HUDEP-2 (cell line): ENCODE results near the gene TBC1D7.

Source experiments
- DNase-seq, 76 experiments: peaks; one replicate each; lab custom pipeline; 2025; ENCODE audit not compliant: unreplicated experiment in 76 of 76; lab: John Stamatoyannopoulos, UW

TBC1D7 gene

DNA sequence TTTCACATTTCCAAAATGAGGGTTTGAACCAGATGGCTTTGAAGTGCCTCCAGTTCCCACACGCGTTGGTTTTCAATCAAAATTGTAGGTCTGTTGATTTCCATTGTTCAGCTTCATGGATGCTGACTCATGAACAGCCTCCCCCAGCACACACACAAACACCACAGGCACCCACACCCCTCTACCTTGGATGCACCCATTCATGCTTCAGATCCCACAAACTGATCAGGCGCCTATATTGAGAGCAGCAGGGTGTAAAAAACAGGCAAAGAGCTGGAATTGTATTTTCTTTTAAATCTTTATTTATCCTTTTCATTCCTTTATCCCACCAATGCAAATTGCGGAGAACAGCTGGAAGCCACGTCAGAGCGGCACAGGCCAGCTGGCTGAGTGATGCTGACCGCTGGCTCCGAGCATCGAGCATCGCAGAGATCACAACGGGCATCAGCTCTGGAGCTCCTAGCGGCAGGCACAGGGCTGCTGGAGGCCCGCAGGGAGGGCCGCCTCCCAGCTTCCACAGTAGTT lies 29.3 kb upstream of the TBC1D7 start:
- no peak for DNase-seq

DNA sequence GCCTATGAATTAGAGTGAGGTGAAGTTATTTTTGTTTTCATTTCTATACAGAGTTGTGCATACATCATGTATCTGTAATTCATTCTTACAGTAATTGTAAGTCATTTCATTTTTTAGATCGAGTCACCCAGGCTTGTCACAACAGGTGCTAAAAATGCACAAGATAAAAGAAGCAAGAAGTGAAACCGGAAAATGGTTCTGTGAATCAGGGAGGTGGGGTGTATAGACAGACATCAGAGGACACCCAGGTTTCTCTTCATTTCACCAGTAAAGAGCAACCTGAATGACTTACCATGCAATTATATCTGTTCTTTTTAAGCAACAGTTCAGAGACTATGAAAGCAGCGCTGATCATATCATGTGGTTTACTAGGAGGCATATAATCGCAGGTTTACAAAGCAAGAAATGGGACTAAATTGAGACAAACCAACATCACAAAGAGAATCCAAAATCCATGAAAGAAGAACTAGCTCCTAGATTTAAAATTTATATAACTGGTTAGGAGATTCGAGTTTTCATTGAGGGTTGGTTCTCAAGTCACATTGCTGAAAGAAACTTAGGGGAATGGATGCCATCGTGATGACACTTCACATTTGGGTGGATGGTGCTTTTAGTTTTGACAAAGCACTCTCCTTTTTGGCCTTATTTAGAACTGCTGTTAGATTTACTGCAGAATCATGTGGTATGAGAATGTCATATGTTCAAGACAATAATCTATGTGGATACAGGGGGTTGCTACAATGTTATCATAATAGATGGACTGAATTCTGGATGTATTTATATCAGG lies 27.9 kb upstream of the TBC1D7 start:
- no peak for DNase-seq

DNA sequence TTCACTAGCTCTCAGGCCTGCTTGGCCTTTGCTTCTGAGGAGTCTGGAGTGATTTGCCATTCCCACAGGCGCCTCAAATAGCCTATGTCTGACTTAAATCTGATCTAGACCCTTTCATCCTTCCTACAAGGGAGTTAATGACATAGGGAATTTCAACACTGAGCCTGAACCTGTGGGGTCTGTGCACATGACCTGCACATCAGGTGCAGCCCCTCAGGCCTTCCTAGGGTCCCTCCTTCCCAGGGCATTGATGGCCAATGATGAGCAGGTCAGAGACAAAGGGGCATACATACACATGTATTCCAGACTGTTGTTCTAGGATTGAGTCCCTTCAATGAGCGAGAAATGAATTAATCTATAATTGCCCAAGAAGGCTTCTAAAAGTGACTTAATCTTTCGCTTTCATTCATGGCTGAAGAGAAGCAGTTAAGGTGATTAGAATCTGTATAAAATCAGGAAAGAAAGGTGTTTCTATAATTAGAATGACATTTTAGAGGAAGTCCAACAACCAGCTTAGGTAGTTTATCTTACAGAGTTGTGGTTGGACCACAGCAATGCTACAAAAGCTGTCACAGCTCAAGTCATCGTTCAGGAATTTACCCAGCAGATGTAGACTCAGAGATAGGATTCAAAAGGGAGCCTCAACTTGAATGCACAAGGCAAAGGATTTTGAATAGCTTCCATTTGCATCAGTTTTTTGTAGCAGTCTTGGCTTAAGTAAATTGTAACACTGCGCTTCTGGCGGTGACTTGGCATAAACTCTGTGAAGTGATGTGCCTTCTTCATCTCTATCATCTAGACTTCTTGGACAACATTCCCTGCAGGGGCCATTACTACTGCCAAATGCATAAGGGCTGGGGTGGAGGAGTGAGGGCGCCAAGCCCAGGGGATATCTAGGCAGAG lies 27.0 kb upstream of the TBC1D7 start:
- DNase-seq, result peak in 4 of 76 experiments; percentile 12 to 35 (median 24)

DNA sequence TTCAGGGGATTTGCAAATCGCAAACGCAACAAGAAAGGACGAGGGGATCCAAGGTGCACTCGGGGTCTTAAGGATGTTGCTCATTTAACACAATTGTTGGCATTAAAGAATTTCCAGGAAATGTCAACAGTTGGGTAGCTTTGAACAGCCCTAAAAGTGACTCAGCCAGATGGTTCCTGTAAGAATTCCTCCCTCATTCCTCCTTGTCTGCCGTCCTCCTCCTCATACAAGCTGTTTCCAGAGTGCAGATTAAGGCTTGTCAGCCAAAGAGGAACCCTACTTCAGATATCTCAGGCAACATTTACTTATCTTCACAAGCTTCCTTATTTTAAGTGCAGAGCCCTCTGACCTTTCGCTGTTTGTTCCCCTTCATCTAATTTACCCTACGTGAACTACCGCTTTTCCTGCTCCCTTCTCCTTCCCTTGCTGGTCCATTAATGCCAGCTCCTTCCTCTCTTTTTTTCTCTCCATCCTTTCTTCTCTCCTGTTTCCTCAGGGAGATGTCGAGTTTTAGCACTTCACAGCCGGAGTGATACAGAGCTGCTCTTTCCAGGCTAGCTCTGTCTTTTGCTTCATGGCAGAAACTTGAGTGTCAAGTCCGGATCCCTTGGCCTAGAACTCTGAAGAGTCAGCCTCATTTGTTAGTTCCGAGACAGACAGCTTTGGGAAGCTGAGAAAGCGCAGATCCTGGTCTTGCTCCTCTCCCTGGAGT lies 26.1 kb upstream of the TBC1D7 start:
- peak in 2 of 76 experiments; percentile 13 to 20 for DNase-seq

DNA sequence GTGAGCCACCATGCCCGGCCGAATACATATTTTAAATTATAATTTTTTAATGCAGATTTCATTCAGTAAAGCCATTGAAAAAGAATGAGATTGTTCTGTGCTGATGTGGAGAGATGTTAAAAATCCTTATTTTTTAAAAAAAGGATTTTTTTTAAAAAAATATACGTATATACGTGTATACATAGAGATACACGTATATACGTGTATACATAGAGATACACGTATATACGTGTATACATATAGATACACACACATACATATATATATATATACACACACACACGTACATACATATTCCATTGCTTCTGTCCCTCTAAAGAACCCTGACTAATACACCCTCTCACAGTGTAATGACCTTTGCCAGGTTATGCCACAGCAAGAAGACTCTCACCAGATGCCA lies 23.8 kb upstream of the TBC1D7 start:
- no peak for DNase-seq

DNA sequence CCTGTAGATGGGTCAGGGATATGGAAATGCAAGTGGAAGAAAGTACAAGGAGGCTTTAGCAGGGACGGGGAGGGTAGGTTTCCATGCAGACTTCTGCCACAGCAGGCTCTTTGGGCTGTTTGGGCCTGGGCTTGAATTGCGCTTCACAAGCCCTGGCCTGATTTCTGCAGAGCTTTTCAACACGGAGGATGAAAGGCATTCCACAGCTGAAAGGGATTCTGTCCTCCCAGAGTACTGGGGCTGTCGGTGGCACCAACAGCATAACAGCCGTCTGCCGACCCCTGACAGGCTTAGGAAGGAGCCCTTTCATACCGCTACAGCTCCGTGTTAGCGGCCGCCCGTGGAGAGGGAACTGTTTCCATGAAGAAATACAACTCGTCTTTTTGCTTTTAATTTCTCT lies 22.9 kb upstream of the TBC1D7 start:
- DNase-seq, result no peak

DNA sequence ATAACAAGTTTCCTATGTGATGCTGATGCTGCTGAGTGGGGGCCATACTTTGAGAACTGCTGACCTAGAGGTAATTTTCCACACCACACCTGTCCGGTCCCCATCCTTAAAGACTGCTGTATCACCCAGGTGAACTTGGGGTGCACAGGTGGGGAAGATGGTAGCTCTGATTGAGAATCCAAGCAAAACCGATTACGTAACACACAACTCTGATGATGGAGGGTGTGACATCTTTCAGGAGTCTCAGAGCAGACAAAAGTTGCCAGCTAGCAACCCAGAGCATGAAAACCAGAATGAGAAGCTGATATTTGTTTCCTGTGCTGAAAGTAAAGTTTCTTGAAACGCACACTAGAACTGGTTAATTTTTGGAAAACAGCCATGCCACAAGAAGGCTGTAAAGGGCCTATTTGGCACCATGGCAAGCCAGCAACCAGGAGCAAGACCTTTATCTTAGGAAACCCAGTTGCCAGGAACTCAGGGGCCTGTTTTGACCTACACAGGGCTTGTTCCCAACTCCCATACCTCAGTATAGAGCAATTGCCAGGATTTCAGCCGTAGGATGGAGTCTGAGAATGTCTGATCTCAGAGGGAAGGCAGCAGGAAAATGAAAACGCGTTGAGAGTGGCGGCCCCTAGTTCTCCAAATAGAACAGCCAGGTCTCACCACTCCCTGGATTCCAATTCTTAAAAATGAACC lies 21.6 kb upstream of the TBC1D7 start:
- DNase-seq, result no peak

DNA sequence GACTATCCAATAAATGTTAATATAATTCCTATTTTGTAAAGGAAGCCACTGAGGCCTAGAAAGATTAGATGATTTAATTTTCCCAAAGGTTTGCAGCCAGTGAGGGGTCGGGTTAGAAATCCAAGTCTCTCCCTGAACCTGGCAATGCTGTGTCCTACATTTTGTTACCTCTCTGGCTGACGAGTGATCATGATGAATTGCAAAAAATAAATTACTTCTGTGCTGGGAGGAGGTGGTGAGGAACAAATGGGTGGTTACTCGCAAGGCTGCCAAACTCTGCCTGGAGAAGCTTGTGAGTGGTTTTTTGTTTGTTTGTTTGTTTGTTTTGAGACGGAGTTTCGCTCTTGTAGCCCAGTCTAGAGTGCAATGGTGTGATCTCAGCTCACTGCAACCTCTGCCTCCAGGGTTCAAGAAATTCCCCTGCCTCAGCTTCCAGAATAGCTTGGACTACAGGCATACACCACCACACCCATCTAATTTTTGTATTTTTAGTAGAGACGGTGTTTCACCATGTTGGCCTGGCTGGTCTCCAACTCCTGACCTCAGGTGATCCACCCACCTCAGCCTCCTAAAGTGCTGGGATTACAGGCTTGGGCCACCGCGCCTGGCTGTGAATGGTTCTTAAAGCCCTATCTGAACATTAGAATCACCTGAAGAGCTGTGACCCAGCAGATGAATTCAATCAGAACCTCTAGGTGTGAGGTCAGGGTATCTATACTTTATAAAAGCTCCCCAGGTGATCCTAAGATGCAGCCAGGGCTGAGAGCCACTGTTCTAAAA lies 20.2 kb upstream of the TBC1D7 start:
- DNase-seq, result no peak

DNA sequence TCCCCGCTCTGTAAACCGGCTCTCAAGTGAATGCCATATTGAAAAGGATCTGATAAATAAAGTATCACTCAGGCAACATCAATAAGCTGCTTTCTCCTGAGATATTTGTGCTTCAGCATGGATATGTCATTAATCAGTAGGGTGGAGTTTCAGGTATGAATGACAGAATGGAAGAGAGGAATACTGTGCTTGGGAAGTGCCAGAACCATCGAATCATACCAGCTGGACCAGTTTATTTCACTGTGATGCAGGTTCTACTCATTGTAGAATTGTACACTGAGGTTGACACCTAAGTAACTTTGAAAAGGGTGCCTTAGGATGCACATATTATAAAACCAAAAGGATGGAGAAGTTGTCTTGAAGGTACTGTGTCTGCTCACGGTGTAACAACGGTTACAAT lies 17.9 kb upstream of the TBC1D7 start:
- DNase-seq, result no peak

DNA sequence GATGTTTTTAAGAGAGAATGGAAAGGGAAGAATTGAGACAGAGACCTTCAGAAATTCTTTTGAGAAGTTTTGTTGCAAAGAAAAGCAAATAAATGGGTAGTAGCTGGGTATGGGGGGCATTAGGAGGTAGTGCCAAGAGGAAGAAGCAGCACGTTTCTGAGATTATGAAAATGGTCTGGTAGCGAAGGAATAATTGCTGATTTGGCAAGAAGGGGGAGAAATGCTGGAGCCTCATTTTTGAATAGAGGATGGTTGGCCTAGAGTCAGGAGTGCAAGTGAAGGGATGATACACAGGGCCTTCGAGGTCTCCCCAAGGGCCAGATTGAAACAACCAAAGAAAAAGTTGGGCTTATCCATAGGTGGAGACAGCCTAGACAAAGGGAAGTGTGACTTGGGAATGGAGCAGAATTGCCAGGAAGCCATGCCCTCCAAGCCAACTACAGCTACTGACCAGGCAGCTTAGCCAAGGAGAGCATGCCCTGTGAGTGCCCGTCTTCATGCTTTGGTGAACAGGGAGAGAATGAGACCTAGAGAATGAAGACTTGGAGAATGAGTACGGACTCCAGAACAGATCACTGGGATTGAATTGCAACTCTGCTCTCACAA lies 14.2 kb upstream of the TBC1D7 start:
- no peak for DNase-seq

DNA sequence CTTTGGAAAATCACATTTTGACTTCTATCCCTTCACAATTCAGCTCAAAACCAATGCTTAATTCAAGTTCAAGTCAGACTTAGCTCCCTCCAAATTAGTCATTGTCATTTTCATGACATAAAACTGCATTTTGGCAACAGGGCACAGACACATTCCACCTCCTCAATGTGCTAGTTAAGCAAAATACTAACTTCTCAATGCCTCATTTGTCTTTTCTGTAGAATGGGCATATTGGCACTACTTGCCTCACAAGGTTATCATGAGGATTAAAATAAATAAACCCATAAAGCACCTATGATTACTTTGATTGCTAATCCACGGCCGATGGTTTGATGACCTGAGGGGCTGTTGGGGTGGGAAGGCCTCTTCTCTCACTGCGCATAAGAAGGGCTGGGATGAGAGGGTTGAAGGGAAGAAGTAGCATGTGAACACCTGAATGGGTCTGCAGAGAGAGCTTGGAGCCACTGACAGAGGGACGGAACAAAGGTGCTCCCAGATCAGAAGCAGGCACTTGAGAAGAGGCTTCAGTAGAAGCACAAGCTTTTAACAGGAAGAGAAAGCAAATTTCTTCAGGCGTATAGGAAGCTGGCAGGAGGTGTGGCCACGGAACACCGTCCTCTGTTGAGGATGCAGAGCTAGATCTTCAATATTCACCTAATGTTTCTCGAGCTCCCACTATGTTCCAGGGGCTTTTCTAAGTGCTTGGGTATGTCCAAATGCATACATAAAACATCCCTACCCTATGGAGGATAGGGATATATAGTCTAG lies 11.7 kb upstream of the TBC1D7 start:
- DNase-seq, result no peak

DNA sequence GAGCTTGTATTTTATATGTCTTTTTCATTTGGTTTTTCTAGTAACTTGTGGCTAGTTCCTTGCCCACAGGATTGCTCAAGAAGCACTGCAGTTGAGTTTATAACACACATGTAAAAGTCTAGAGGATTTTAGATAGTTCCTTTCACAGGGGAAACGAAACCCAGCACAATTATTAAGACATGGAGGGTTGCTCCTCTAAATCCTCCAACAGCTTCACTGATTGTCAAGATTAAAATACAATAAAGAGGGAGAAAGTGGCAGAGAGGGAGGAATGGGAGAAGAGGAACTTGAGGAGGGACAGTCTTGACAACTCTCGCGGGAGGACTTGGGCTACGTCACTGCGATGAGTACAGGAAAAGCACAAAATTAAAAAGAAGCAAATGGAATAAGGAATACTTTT lies 9.7 kb upstream of the TBC1D7 start:
- DNase-seq, result no peak

DNA sequence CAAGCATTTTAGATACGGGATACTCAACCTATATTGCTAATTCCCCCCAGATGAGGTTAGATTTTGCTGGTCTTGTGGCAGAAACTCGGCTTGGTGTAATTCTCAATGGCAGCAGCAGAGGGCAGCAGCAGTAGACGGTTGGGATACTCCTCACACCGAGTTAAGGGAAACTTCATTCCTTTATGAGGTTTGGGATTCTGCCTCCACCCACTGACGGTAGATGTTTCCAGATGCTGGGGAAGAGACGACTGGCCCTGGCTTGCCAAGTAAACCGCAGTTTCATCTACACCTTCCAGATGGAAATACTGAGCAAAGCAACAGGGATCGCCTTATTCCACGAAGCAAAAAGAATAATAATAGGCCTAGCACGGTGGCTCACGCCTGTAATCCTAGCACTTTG lies 8.2 kb upstream of the TBC1D7 start:
- DNase-seq, result peak in 69 of 76 experiments; percentile 19 to 88 (median 59)

DNA sequence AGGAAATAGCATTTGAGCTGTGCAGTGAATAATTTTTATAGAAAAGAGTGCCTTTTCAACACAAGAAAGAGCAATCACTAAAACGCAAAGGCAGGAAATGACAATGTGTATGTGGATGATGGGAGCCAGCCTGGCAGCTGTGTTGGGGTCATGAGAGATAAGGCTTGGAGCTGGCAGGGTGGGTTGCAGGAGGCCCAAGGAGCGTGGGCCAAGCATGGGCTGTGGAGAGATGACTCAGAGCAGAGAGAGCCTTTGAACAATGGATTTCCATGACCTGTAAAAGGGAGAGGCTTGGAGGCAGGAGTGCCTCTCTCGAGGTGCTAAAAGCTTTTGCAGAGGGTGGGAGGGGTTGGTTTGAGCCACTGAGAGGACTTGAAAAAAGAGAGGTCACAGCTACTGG lies 6.6 kb upstream of the TBC1D7 start:
- DNase-seq, result peak in 72 of 76 experiments; percentile 24 to 87 (median 68)

DNA sequence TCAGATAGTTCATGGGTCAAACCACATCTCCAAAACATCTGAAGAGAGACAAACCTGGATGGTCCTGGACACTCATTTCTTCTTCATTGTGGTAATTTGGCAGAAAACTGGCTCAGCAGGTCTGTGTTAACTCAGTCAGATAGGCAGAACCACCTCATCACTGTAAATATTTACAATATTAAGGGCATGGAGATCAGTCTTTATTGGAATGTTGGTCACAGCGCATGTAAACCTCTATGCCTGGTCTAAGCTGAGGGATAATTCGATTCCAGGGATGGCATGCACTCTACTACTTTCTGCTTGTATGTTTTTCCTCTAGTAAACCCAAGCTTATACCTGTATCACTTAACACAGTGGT lies 4.0 kb upstream of the TBC1D7 start:
- no peak for DNase-seq

DNA sequence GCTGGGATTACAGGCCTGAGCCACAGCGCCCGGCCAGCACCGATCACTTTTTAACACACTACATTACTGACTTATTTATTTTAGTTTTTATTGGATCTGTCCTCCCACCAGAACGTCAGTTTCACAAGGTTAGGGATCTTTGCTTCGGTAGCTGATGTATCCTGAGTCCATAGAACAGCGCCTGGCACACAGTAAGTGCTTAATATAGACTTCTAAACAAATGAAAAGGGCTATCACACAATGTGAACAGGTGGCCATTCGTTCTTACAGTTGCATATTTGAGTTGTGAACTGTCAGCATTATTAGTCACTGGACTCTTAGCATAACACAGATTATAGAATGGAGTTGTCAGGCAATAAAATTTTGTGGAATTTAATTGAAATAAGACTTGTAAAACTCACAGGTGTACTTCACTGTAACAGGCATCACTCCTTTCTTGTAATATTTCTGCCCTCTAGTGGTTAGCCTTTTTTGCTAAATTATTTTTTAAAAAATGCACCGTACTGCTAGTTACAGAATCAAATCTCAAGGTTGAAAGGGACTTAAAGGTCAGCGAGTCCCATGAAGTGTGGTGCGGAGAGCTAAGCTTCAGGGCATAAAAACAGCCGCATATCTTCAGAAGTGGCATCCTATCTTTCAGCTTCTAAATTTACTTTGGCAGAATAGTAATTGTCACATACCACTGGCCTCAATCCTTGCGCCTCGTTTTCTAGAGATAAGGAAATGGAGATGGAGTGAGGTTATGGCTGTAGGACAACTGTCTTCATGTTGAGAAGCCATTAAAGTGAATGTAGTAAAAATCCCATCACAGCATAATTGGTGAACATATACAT lies 3.4 kb upstream of the TBC1D7 start:
- peak in 25 of 76 experiments; percentile 19 to 61 (median 40) for DNase-seq

DNA sequence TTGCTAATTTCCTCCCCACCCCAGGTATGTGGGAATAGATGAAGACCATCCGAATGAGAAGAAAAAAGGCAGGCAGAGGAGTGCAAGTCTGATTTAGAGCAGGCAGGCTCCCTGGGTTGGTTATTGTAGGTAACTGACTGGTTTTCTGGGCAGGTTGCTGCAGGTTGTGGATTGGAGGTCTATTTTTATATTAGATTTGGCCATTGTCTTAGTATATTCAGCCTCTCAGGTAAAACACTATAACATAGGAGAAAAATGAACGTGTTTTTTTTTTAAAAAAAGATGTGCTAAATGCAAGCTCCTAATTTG lies 492 bp upstream of the TBC1D7 start:
- DNase-seq, result no peak

DNA sequence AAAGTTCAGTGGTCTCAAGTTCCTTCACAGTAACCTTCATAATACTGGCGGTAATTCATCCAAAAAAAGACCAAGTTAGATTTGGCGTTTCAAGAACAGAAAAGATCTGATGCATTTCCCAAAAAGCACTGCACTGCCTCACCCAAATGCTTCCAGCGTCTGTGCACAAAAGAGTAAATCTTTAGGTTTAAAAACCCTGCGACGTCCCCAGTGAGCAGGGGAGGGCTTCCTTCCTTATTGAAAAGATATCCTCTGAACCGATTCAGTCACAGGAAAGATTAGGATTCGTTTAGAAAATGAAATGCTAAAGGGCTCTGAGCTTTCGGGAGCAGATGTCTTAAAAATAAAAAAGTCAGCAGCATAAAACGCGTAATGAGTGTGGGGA lies 654 bp downstream of the TBC1D7 start:
- DNase-seq, result peak in 10 of 76 experiments; percentile 3 to 49 (median 37)
